Suprapubic skin (tissue), 4 donors: ENCODE measurements around the gene CCNT1. TPM values are rescaled to one million over a fixed set of nuclear protein-coding genes. Genes with fewer than 3 reads are reported as not detected.
A peak's percentile ranks its signal among the peaks of the same experiment; 100 is the strongest.

Experiments used
- DNase-seq, 2 donors: peaks; one replicate each; pipeline ENCODE4 v3.0.0-alpha.2; 2019; ENCODE audit warnings: low spot score in 2 of 2
- H3K27ac ChIP-seq: fragments of 200-600 bp; sonication (generic); one replicate; pipeline ENCODE4 v1.5.1; 2019
- H3K27me3 ChIP-seq: fragments of 200-600 bp; sonication (generic); one replicate; pipeline ENCODE4 v1.5.1; 2019
- H3K36me3 ChIP-seq: fragments of 200-600 bp; sonication (generic); one replicate; pipeline ENCODE4 v1.5.1; 2019
- H3K4me1 ChIP-seq: fragments of 200-600 bp; sonication (generic); one replicate; pipeline ENCODE4 v1.5.1; 2019
- H3K4me3 ChIP-seq: fragments of 200-600 bp; sonication (generic); one replicate; pipeline ENCODE4 v1.5.1; 2019; ENCODE audit warnings: mild to moderate bottlenecking
- H3K9me3 ChIP-seq: fragments of 200-600 bp; sonication (generic); one replicate; pipeline ENCODE4 v1.5.1; 2019
- EP300 ChIP-seq: sonication (generic); formaldehyde crosslinking; IDR thresholded peaks from one replicate; pipeline ENCODE4 v1.6.1; 2017; ENCODE audit warnings: antibody characterized with exemption
- POLR2A ChIP-seq, 2 donors: fragments of 450-650 bp; IDR thresholded peaks; one replicate each; pipeline ENCODE4 v1.6.1; 2017; ENCODE audit warnings: antibody characterized with exemption in 2 of 2, mild to moderate bottlenecking in 2 of 2, moderate library complexity in 2 of 2
- POLR2AphosphoS5 ChIP-seq, 3 donors: sonication (generic); formaldehyde crosslinking; IDR thresholded peaks; one replicate each; pipeline ENCODE4 v1.6.1; 2017; ENCODE audit warnings: antibody characterized with exemption in 3 of 3
- WGBS: methylation state at CpG from one replicate; pipeline ENCODE4 v1.1.5; 2018; 5-methylcytosine and 5-hydroxymethylcytosine counted together
- total RNA-seq, 4 donors: library from RNA; depleted of rRNA; stranded (reverse); fragments of >200 nt; gene quantifications; one replicate each; pipeline ENCODE4 v1.1.0, GENCODE V29; 2016
- TF ChIP-seq, protein P1 (sequence below), 2 donors: fragments of 200-600 bp in 1 of 2; fragments of 450-650 bp in 1 of 2; sonication (generic) in 1 of 2; IDR thresholded peaks; one replicate each; pipeline ENCODE4 v1.5.1; 2016 to 2019; ENCODE audit warnings: antibody characterized with exemption in 2 of 2, mild to moderate bottlenecking in 1 of 2, moderate library complexity in 1 of 2

The CCNT1 gene
- total RNA-seq, 4 donors from 2014 or later, result 23.4 to 74.4 (median 36.4) TPM

GRCh38 chr12:48681399-48681709 is 35.2 kb downstream of the CCNT1 start:
- H3K4me3 ChIP-seq, result peak overlapping the region; percentile 91
- 0% methylated on average over 10 of the region's 11 CpGs for WGBS
- H3K4me1 ChIP-seq, result peaks cover 47% of the 10 kb centered on the region
- H3K9me3 ChIP-seq, result no peaks in the 10 kb centered on the region
- TF ChIP-seq EP300, result no peak
- no peak for TF ChIP-seq POLR2A (IDR thresholded peaks at IDR 0.05)
- TF ChIP-seq, protein P1, sequence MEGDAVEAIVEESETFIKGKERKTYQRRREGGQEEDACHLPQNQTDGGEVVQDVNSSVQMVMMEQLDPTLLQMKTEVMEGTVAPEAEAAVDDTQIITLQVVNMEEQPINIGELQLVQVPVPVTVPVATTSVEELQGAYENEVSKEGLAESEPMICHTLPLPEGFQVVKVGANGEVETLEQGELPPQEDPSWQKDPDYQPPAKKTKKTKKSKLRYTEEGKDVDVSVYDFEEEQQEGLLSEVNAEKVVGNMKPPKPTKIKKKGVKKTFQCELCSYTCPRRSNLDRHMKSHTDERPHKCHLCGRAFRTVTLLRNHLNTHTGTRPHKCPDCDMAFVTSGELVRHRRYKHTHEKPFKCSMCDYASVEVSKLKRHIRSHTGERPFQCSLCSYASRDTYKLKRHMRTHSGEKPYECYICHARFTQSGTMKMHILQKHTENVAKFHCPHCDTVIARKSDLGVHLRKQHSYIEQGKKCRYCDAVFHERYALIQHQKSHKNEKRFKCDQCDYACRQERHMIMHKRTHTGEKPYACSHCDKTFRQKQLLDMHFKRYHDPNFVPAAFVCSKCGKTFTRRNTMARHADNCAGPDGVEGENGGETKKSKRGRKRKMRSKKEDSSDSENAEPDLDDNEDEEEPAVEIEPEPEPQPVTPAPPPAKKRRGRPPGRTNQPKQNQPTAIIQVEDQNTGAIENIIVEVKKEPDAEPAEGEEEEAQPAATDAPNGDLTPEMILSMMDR (IDR thresholded peaks at IDR 0.05), result no peak
- TF ChIP-seq POLR2AphosphoS5 (IDR thresholded peaks at IDR 0.05), result no peak
- H3K27ac ChIP-seq, result peak overlapping the region; percentile 94
- peaks cover 18% of the 10 kb centered on the region for H3K36me3 ChIP-seq
- no peaks in the 10 kb centered on the region for H3K27me3 ChIP-seq
- no peak for DNase-seq

- DNase-seq, result no peak
- H3K27me3 ChIP-seq, result no peaks in the 10 kb centered on the region
- no peak overlapping the region for H3K27ac ChIP-seq
- no peaks in the 10 kb centered on the region for H3K9me3 ChIP-seq
- TF ChIP-seq POLR2AphosphoS5 (IDR thresholded peaks at IDR 0.05) (no peak), POLR2A (IDR thresholded peaks at IDR 0.05) (no peak), EP300 (no peak)
- TF ChIP-seq, protein P1 (IDR thresholded peaks at IDR 0.05), result no peak
- H3K4me3 ChIP-seq, result peak overlapping the region; percentile 91
- 73% methylated on average over 12 of the region's 13 CpGs for WGBS
- H3K36me3 ChIP-seq, result peaks cover 23% of the 10 kb centered on the region
- peaks cover 47% of the 10 kb centered on the region for H3K4me1 ChIP-seq
Measured at GRCh38 chr12:48680861-48681260, 35.6 kb downstream of the CCNT1 start.

DNA sequence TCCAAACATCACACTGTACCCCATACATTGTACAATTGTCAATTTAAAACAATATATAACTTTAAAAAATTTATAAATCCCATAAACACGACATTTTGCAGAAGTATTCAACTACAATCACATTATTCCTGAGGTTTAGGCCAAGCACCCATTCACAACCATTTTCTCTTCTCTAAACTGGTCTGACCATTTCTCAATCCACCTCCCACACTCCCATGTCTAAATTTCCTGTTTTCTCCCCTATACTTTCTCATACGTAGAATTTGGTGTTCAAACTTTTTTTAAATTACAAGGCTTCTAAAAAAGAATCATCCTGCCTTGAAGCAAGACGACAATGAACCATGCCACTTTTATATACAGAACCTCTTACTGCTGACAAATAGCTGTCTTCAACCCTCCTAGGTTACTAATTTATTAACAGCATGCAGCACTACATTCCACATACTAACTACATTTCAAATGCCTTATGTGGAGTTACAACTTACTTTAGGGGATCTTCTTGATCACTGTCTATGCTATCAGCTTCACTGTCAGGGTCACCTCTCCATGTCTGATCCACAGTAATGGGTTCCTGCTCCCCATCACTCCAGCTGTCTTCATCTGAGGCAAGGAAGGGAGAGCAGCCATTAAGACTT is 37.8 kb downstream of the CCNT1 start:
- H3K27ac ChIP-seq, result no peak overlapping the region
- no peaks in the 10 kb centered on the region for H3K27me3 ChIP-seq
- H3K36me3 ChIP-seq, result peaks cover 36% of the 10 kb centered on the region
- no peaks in the 10 kb centered on the region for H3K9me3 ChIP-seq
- H3K4me3 ChIP-seq, result no peak overlapping the region
- TF ChIP-seq, protein P1 (IDR thresholded peaks at IDR 0.05), result no peak
- no peak for TF ChIP-seq POLR2A (IDR thresholded peaks at IDR 0.05)
- no peak for TF ChIP-seq EP300
- TF ChIP-seq POLR2AphosphoS5 (IDR thresholded peaks at IDR 0.05), result no peak
- 57% methylated on average over 3 of the region's 3 CpGs for WGBS
- no peak for DNase-seq
- peaks cover 47% of the 10 kb centered on the region for H3K4me1 ChIP-seq

DNA sequence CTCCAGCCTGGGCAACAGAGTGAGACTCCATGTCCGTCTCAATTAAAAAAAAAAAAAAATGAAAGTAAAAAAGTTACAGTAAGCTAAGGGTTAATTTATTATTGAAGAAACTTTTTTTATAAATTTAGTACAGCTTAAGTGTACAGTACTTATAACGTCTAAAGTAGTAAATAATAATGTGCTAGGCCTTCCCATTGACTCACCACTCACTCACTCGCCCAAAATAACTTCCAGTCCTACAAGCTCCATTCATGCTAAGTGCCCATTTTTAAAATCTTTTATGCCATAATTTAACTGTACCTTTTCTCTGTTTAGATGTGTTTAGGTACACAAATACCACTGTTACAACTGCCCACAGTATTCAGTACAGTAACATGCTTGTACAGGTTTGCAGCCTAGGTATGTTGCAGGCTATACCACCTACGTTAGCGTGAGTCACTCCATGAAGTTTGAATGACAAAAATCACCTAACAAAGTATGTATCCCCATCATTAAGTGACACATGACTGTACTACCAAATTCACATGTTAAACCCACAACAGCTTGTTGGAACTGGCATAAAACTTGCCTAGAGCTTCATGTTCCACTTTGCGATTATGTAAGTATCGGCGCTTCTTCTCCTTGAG is 45.2 kb downstream of the CCNT1 start:
- no peak for DNase-seq
- Histone ChIP-seq H3K4me1 (peaks cover 6% of the 10 kb centered on the region), H3K27me3 (no peaks in the 10 kb centered on the region), H3K36me3 (peaks cover 83% of the 10 kb centered on the region), H3K4me3 (no peak overlapping the region), H3K9me3 (no peaks in the 10 kb centered on the region), H3K27ac (no peak overlapping the region)
- WGBS, result 67% methylated on average over 8 of the region's 8 CpGs
- TF ChIP-seq, protein P1 (IDR thresholded peaks at IDR 0.05), result no peak
- TF ChIP-seq EP300, result no peak
- TF ChIP-seq POLR2AphosphoS5 (IDR thresholded peaks at IDR 0.05), result no peak
- no peak for TF ChIP-seq POLR2A (IDR thresholded peaks at IDR 0.05)

DNA sequence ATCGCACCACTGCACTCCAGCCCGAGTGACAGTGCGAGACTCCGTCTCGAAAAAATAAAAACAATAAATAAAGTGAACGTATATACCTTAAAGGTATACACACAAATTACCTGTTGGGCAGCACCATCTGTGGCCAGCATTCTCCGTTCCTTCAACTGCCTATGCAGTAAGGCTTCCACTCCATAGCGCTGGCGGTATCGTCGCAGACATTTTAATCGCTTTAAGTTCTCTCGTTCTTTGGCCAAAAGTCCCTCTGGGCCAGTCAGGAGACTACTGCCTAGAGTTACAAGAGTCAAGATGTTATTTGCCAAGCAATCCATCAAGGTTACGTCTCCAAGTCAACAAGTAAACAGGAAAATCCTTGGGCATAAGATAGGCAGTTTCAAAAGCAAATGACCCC is 47.5 kb downstream of the CCNT1 start:
- H3K4me3 ChIP-seq, result no peak overlapping the region
- no peak overlapping the region for H3K27ac ChIP-seq
- no peak for TF ChIP-seq POLR2AphosphoS5 (IDR thresholded peaks at IDR 0.05)
- TF ChIP-seq, protein P1 (IDR thresholded peaks at IDR 0.05), result no peak
- no peak for TF ChIP-seq POLR2A (IDR thresholded peaks at IDR 0.05)
- no peak for TF ChIP-seq EP300
- no peaks in the 10 kb centered on the region for H3K27me3 ChIP-seq
- peaks cover 6% of the 10 kb centered on the region for H3K4me1 ChIP-seq
- H3K9me3 ChIP-seq, result no peaks in the 10 kb centered on the region
- 95% methylated on average over 14 of the region's 14 CpGs for WGBS
- peaks cover 90% of the 10 kb centered on the region for H3K36me3 ChIP-seq
- DNase-seq, result no peak
